ENCODE results near the gene CCDC146.

The CCDC146 gene

GRCh38 chr7:77321300-77321699 is 198.9 kb downstream of the CCDC146 start:
- no peak overlapping the region for H3K4me3 ChIP-seq (ENCODE audit: control insufficient read depth, low read depth, low read length)
- DNase-seq (ENCODE audit: low read depth), result peak; percentile 29
- no peak for TF ChIP-seq CTCF (IDR thresholded peaks at IDR 0.05; ENCODE audit: control insufficient read depth, insufficient read depth, low read depth, low read length, missing control alignments)

- no peak for TF ChIP-seq CTCF (IDR thresholded peaks at IDR 0.05; ENCODE audit: control insufficient read depth, insufficient read depth, low read depth, low read length, missing control alignments)
- H3K4me3 ChIP-seq (ENCODE audit: control insufficient read depth, low read depth, low read length), result no peak overlapping the region
- no peak for DNase-seq (ENCODE audit: low read depth)
These were observed 203.7 kb downstream of the CCDC146 start for GRCh38 chr7:77326131-77326530.

GRCh38 chr7:77327067-77327931 is 204.9 kb downstream of the CCDC146 start:
- no peak for TF ChIP-seq CTCF (IDR thresholded peaks at IDR 0.05; ENCODE audit: control insufficient read depth, insufficient read depth, low read depth, low read length, missing control alignments)
- no peak overlapping the region for H3K4me3 ChIP-seq (ENCODE audit: control insufficient read depth, low read depth, low read length)
- DNase-seq (ENCODE audit: low read depth), result peak; percentile 73

GRCh38 chr7:77327932-77328628 is 205.7 kb downstream of the CCDC146 start:
- H3K4me3 ChIP-seq (ENCODE audit: control insufficient read depth, low read depth, low read length), result no peak overlapping the region
- no peak for TF ChIP-seq CTCF (IDR thresholded peaks at IDR 0.05; ENCODE audit: control insufficient read depth, insufficient read depth, low read depth, low read length, missing control alignments)
- DNase-seq (ENCODE audit: low read depth), result no peak

GRCh38 chr7:77328669-77329068 is 206.3 kb downstream of the CCDC146 start:
- no peak overlapping the region for H3K4me3 ChIP-seq (ENCODE audit: control insufficient read depth, low read depth, low read length)
- TF ChIP-seq CTCF (IDR thresholded peaks at IDR 0.05; ENCODE audit: control insufficient read depth, insufficient read depth, low read depth, low read length, missing control alignments), result no peak
- DNase-seq (ENCODE audit: low read depth), result no peak

GRCh38 chr7:77329466-77330168 is 207.2 kb downstream of the CCDC146 start:
- no peak overlapping the region for H3K4me3 ChIP-seq (ENCODE audit: control insufficient read depth, low read depth, low read length)
- DNase-seq (ENCODE audit: low read depth), result no peak
- no peak for TF ChIP-seq CTCF (IDR thresholded peaks at IDR 0.05; ENCODE audit: control insufficient read depth, insufficient read depth, low read depth, low read length, missing control alignments)

Measured in AG09309 (cell line).